HG02623 (cell line): Measurements from ENCODE around the gene MLH1.

Source experiments
- ATAC-seq: cut with Tn5 transposase; IDR thresholded peaks from one replicate; pipeline ENCODE4 v1.9.1; 2021; ENCODE audit warnings: moderate library complexity; ENCODE audit not compliant: unreplicated experiment

MLH1 gene

GRCh38 chr3:36973139-36973538, 20.2 kb upstream of the MLH1 start:
- ATAC-seq = no peak

- no peak for ATAC-seq
These were observed 12.3 kb upstream of the MLH1 start for GRCh38 chr3:36981006-36981405.

- no peak for ATAC-seq
These were observed 5.0 kb upstream of the MLH1 start for GRCh38 chr3:36988356-36988755.

GRCh38 chr3:36989005-36989404, 4.3 kb upstream of the MLH1 start:
- ATAC-seq = no peak

- no peak for ATAC-seq
These were observed 3.8 kb upstream of the MLH1 start for GRCh38 chr3:36989568-36989967.

- no peak for ATAC-seq
These were observed 2.2 kb upstream of the MLH1 start for GRCh38 chr3:36991147-36991546.

GRCh38 chr3:36991923-36992805, 1.2 kb upstream of the MLH1 start:
- ATAC-seq = no peak

GRCh38 chr3:36992806-36993325, 452 bp upstream of the MLH1 start, which contains the start of gene EPM2AIP1:
Gene EPM2AIP1 (minus strand): TSS chr3:36993131. CDS start chr3:36993077, 54 bp downstream.
- peak; percentile 83 for ATAC-seq

- ATAC-seq = no peak
These were observed 21.3 kb downstream of the MLH1 start for GRCh38 chr3:37014620-37015019.

- no peak for ATAC-seq
These were observed 22.3 kb downstream of the MLH1 start for GRCh38 chr3:37015642-37016041.

- ATAC-seq = no peak
These were observed 23.6 kb downstream of the MLH1 start for GRCh38 chr3:37016903-37017302.

GRCh38 chr3:37017683-37018082, 24.4 kb downstream of the MLH1 start:
- ATAC-seq = no peak

- no peak for ATAC-seq
These were observed 30.8 kb downstream of the MLH1 start for GRCh38 chr3:37024092-37024491.

- ATAC-seq = no peak
These were observed 31.6 kb downstream of the MLH1 start for GRCh38 chr3:37024820-37025405.

- no peak for ATAC-seq
These were observed 32.4 kb downstream of the MLH1 start for GRCh38 chr3:37025561-37026335.

GRCh38 chr3:37026851-37027250, 33.5 kb downstream of the MLH1 start:
- no peak for ATAC-seq

- no peak for ATAC-seq
These were observed 35.0 kb downstream of the MLH1 start for GRCh38 chr3:37028329-37028728.

GRCh38 chr3:37029111-37029510, 35.8 kb downstream of the MLH1 start:
- no peak for ATAC-seq

- no peak for ATAC-seq
These were observed 36.3 kb downstream of the MLH1 start for GRCh38 chr3:37029516-37030163.

- no peak for ATAC-seq
These were observed 37.3 kb downstream of the MLH1 start for GRCh38 chr3:37030588-37030987.
